ENCODE data around the gene GJB3.
"Not testable (repeated sequence)": the region's sequence is repeated elsewhere in the genome, so short reads cannot be mapped to it uniquely, and the experiment has no call there.

- TF ChIP-seq EZH2 (IDR thresholded peaks at IDR 0.05; ENCODE audit: insufficient read depth, poor library complexity, severe bottlenecking); EZH2phosphoT487 (IDR thresholded peaks at IDR 0.05; ENCODE audit: insufficient read depth, low read depth): not testable (repeated sequence)
These were observed 43.8 kb upstream of the GJB3 start for GRCh38 chr1:34737236-34737635.

Data from GM23248 (cell line).